ENCODE results near the gene SNRNP70. TPM values are rescaled to one million over a fixed set of nuclear protein-coding genes. Genes with fewer than 3 reads are reported as not detected.

SNRNP70 gene
- total and polyA plus RNA-seq, 10 of the 15 experiments (the other 5 are each of a cell fraction or from before 2014, with no cell fraction given) = 2.7 to 453 (median 159) TPM

DNA sequence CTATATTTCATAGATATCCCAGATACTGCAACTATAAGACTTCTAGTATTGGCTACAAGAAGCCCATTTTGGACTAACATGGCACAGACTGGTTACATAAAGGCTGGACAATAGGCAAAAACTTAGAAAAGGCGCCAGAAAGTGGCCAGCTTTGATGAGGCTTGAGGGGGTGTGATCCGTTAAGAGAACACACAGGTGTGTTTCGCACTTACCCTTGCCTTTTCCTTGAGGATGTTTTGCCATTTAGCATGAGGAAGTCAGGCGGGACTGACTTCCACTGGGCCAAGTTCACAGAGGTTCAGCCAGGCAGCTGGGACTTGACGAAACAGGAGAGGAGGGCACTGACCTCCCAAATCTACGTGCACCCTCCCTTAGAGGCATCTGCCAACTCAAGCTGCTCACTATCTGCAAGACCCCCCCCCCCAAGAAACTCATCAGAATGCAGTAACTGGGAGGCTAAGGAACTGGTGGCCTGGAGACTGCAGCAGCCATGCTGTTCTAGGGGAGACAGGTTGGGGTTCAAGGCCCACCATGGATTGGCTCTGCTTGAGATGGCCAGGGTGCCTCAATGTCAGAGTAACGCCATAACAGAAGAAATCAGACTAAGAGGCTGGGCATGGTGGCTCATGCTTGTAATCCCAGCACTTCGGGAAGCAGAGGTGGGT is 24.4 kb downstream of the SNRNP70 start:
- SMC1A ChIA-PET (ENCODE audit: uncharacterized antibody, unreplicated experiment) = no interaction called here
- RAD21 ChIA-PET (ENCODE audit: unreplicated experiment) = no interaction called here
- no TSS peak for BruUV-seq (replicated peaks)
- WGBS (ENCODE audit: insufficient coverage, insufficient replicate concordance, low lambda C conversion rate, missing lambda C conversion rate) = 88% methylated on average over 8 of the region's 8 CpGs
- H3K4me2 ChIP-seq (ENCODE audit: control insufficient read depth, insufficient read depth) = no peak overlapping the region
- no peaks in the 10 kb centered on the region for H3K27me3 ChIP-seq (replicated peaks in 1 of 2; ENCODE audit: control insufficient read depth in 2 of 2, insufficient read depth in 2 of 2, low read length in 1 of 2)
- POLR2A ChIA-PET = interaction anchor here (0.7 kb wide), 1 partner anchor 341 kb away, joined by 8 read pairs; no protein-coding TSS in a partner anchor
- FAIRE-seq = no peak
- no peak for TF ChIP-seq CREB1 (IDR thresholded peaks at IDR 0.05; ENCODE audit: low read depth)
- TF ChIP-seq, protein P1, sequence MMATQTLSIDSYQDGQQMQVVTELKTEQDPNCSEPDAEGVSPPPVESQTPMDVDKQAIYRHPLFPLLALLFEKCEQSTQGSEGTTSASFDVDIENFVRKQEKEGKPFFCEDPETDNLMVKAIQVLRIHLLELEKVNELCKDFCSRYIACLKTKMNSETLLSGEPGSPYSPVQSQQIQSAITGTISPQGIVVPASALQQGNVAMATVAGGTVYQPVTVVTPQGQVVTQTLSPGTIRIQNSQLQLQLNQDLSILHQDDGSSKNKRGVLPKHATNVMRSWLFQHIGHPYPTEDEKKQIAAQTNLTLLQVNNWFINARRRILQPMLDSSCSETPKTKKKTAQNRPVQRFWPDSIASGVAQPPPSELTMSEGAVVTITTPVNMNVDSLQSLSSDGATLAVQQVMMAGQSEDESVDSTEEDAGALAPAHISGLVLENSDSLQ (IDR thresholded peaks at IDR 0.05) = no peak
- TF ChIP-seq, protein P2, sequence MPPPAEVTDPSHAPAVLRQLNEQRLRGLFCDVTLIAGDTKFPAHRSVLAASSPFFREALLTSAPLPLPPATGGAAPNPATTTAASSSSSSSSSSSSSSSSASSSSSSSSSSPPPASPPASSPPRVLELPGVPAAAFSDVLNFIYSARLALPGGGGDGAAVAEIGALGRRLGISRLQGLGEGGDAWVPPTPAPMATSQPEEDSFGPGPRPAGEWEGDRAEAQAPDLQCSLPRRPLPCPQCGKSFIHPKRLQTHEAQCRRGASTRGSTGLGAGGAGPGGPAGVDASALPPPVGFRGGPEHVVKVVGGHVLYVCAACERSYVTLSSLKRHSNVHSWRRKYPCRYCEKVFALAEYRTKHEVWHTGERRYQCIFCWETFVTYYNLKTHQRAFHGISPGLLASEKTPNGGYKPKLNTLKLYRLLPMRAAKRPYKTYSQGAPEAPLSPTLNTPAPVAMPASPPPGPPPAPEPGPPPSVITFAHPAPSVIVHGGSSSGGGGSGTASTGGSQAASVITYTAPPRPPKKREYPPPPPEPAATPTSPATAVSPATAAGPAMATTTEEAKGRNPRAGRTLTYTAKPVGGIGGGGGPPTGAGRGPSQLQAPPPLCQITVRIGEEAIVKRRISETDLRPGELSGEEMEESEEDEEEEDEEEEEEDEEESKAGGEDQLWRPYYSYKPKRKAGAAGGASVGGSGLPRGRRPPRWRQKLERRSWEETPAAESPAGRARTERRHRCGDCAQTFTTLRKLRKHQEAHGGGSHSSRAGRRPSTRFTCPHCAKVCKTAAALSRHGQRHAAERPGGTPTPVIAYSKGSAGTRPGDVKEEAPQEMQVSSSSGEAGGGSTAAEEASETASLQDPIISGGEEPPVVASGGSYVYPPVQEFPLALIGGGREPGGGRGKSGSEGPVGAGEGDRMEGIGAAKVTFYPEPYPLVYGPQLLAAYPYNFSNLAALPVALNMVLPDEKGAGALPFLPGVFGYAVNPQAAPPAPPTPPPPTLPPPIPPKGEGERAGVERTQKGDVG (CRISPR knock-in tag; IDR thresholded peaks at IDR 0.05) = no peak
- peak; percentile 54; the same call in 1 of the 2 replicates for TF ChIP-seq POLR2AphosphoS2 (IDR thresholded peaks at IDR 0.05; ENCODE audit: low read depth, low read length)
- no peak; the same call in 1 of the 2 replicates for TF ChIP-seq POLR2AphosphoS5 (IDR thresholded peaks at IDR 0.05; ENCODE audit: low read length)
- no peak for TF ChIP-seq EED (IDR thresholded peaks at IDR 0.05; ENCODE audit: low read depth)
- peaks cover 4% of the 10 kb centered on the region for H3K4me1 ChIP-seq (ENCODE audit: control insufficient read depth, insufficient read depth, low read length)
- no peaks in the 10 kb centered on the region for H3K9me3 ChIP-seq (replicated peaks; ENCODE audit: control insufficient read depth, insufficient read depth, low read length)
- H2AFZ ChIP-seq (ENCODE audit: control insufficient read depth, low read depth, low read length) = no peak overlapping the region
- no peak overlapping the region for H3K27ac ChIP-seq (ENCODE audit: control insufficient read depth, insufficient read depth)
- H3K4me3 ChIP-seq = no peak overlapping the region
- H3K36me3 ChIP-seq (ENCODE audit: control insufficient read depth in 2 of 2, insufficient read depth in 2 of 2, low read length in 1 of 2) = peaks cover 7 to 30% of the 10 kb centered on the region in 2 experiments
- in situ Hi-C loops (cut with MboI) = no loop called here
- no peaks in the 10 kb centered on the region for H4K20me1 ChIP-seq (ENCODE audit: control insufficient read depth, insufficient read depth)
- no peak for ATAC-seq
- H3K9ac ChIP-seq (ENCODE audit: control insufficient read depth, insufficient read depth, low read length) = no peak overlapping the region
- no peak for DNase-seq (ENCODE audit: low read depth, low spot score)
- intact Hi-C loops (cut with micrococcal nuclease; ENCODE audit: unreplicated experiment) = no loop called here
- CTCF ChIA-PET = interaction anchor here (1.1 to 1.7 kb wide), 2 partner anchors 12 to 37 kb away, joined by 3 to 9 read pairs; no protein-coding TSS in a partner anchor
- no peaks in the 10 kb centered on the region for H3K79me2 ChIP-seq (ENCODE audit: control insufficient read depth, insufficient read depth, low read length)

Data from GM12878 (cell line).